K562 (cell line): ENCODE results near the gene PAIP2. TPM values are rescaled to one million over a fixed set of nuclear protein-coding genes. Genes with fewer than 3 reads are reported as not detected.

Experiments
- AFF4 ChIP-seq: sonication (generic); formaldehyde crosslinking; IDR thresholded peaks from 2 replicates; pipeline ENCODE4 v1.8.0; 2023; ENCODE audit warnings: mild to moderate bottlenecking, missing genetic modification reagents
- ATF1 ChIP-seq, 2 experiments: fragments of 450-650 bp in 1 of 2; IDR thresholded peaks; 2 replicates each; pipeline ENCODE4 v1.6.1; 2016; ENCODE audit warnings: missing compliant biosample characterization in 1 of 2, missing genetic modification characterization in 1 of 2
- CBX1 ChIP-seq: sonication (generic); IDR thresholded peaks from 2 replicates; pipeline ENCODE4 v1.6.1; 2016; ENCODE audit warnings: antibody characterized with exemption, low read depth, mild to moderate bottlenecking
- EP400 ChIP-seq: fragments of 450-650 bp; IDR thresholded peaks from 2 replicates; pipeline ENCODE4 v1.6.1; 2017; ENCODE audit warnings: antibody characterized with exemption, mild to moderate bottlenecking, moderate library complexity
- GTF2F1 ChIP-seq: IDR thresholded peaks from 2 replicates; pipeline ENCODE4 v1.6.1; 2011; ENCODE audit warnings: low read depth, low read length, improper control_type of control experiment
- HNRNPLL ChIP-seq: fragments of 200-400 bp; formaldehyde crosslinking; IDR thresholded peaks from 2 replicates; pipeline ENCODE4 v1.6.1; 2017; ENCODE audit warnings: low read length, low read depth, mild to moderate bottlenecking; ENCODE audit not compliant: poor library complexity, severe bottlenecking
- MEIS2 ChIP-seq: fragments of 450-650 bp; IDR thresholded peaks from 2 replicates; pipeline ENCODE4 v1.6.1; 2014; ENCODE audit warnings: mild to moderate bottlenecking; ENCODE audit not compliant: partially characterized antibody
- MLX ChIP-seq, 2 experiments: fragments of 450-650 bp in 1 of 2; sonication (generic) in 1 of 2; formaldehyde crosslinking; conservative IDR thresholded peaks; 2 replicates each; pipeline versions ENCODE4 v1.4.0 to v1.8.1; 2020 to 2022; ENCODE audit warnings: mild to moderate bottlenecking in 1 of 2, missing genetic modification reagents in 1 of 2
- MXI1 ChIP-seq: IDR thresholded peaks from 2 replicates; pipeline ENCODE4 v1.6.1; 2011; ENCODE audit warnings: low read depth, mild to moderate bottlenecking, improper control_type of control experiment, low read length
- MYC ChIP-seq, 2 experiments: fragments of 250-450 bp in 1 of 2; sonication (Bioruptor Pico) in 1 of 2; IDR thresholded peaks; 2 replicates each; pipeline versions ENCODE4 v1.5.1 to v1.6.1; 2012 to 2021; ENCODE audit warnings: low read depth in 2 of 2, borderline replicate concordance in 1 of 2, improper control_type of control experiment in 1 of 2, low read length in 1 of 2, mild to moderate bottlenecking in 1 of 2, moderate library complexity in 1 of 2
- NEUROD1 ChIP-seq: fragments of 150-350 bp; IDR thresholded peaks from 2 replicates; pipeline ENCODE4 v1.6.1; 2014; ENCODE audit warnings: borderline replicate concordance, low read length, low read depth; ENCODE audit not compliant: partially characterized antibody
- NFIX ChIP-seq: fragments of 250-450 bp; sonication (Bioruptor Pico); IDR thresholded peaks from 2 replicates; pipeline ENCODE4 v1.4.0; 2020; ENCODE audit warnings: low read depth, mild to moderate bottlenecking, moderate library complexity
- NR1H2 ChIP-seq: sonication (generic); formaldehyde crosslinking; IDR thresholded peaks from 2 replicates; pipeline ENCODE4 v1.4.0; 2020; ENCODE audit warnings: mild to moderate bottlenecking, missing genetic modification reagents
- PTBP1 ChIP-seq: fragments of 200-400 bp; formaldehyde crosslinking; IDR thresholded peaks from 2 replicates; pipeline ENCODE4 v1.6.1; 2017; ENCODE audit warnings: low read depth, low read length
- ZNF384 ChIP-seq: IDR thresholded peaks from 2 replicates; pipeline ENCODE4 v1.6.1; 2012; ENCODE audit warnings: low read depth, low read length, improper control_type of control experiment
- ZNF449 ChIP-seq: fragments of 250-450 bp; sonication (Bioruptor Pico); IDR thresholded peaks from 2 replicates; pipeline ENCODE4 v1.8.0; 2022; ENCODE audit warnings: moderate library complexity, mild to moderate bottlenecking, inconsistent platforms
- ZNF778 ChIP-seq: fragments of 450-650 bp; formaldehyde crosslinking; IDR thresholded peaks from 2 replicates; pipeline ENCODE4 v1.4.0; 2020; ENCODE audit warnings: mild to moderate bottlenecking, moderate library complexity
- polyA plus RNA-seq, 8 experiments: library from polyadenylated mRNA; depleted of rRNA in 4 of 8; stranded (reverse) in 5 of 8; unstranded in 3 of 8; fragments of >200 nt; fragmentation: Nextera tagmentation in 2 of 8; fragmentation: Illumina TruSeq in 1 of 8; extraction: Ambion mirVana in 2 of 8; extraction: Trizol in 1 of 8; gene quantifications; 2 replicates each; pipeline versions ENCODE4 v1.2.1 to v1.2.3, GENCODE V29; 2011 to 2014; ENCODE audit warnings: inconsistent platforms in 1 of 8, missing spikeins in 1 of 8
- total RNA-seq, 7 experiments: library from RNA; depleted of rRNA in 6 of 7; stranded (reverse); fragments of >200 nt in 6 of 7; fragmentation: Illumina TruSeq in 2 of 7; extraction: Trizol in 2 of 7; gene quantifications; 2 replicates each; pipeline versions ENCODE4 v1.2.1 to v1.2.3, GENCODE V29; 2011 to 2021; ENCODE audit warnings: low replicate concordance in 1 of 7
- TF ChIP-seq, protein P1 (sequence below): sonication (generic); formaldehyde crosslinking; IDR thresholded peaks from 2 replicates; pipeline ENCODE4 v1.8.0; 2022; ENCODE audit warnings: mild to moderate bottlenecking, missing genetic modification reagents, borderline replicate concordance

PAIP2 gene
- total and polyA plus RNA-seq, 9 of the 15 experiments (the other 6 are each of a cell fraction or from before 2014, with no cell fraction given), result 78.3 to 187 (median 128) TPM

DNA sequence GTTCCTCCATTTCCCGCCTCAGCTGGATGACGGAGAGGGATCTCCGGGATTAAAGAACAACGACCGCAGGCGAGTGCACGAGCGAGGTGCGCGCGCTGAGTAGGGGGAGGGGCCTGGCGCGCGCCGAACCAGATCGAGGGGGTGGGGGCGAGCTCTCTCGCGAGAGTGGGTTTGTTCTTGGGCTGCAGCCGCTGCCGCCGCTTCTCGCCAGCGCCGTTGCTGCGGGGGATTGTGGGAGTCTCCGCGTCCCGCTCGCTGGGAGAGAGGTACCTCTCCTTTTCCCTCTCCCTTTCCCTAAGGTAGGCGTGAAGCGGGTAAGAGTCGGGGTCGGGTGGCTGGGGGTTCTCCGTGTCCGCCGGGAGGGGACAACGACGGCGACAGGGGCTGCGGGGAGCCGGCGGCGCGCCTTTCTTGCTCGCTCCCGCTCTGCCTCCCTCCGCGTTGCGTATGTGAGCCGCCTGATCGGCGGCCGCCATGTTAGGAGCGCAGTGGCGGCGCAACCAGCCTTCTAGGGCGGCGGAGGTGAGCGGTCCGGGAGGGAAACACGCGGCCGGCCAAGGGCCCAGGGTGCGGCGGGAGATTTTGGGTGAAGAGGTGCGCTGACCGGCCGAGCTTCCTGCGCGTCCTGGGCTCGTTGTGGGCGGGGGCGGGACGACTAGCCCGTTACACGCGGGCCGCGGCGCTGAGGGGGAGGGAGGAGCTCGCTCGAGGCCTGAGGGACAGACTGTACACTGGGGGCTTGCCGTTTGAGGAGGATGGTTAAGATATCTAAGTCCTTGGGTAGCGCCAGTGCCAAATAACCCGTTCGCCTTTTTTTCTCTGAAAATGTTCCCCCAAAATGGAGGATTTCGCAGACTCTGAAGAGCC, 47.9 kb upstream of the PAIP2 start, which contains the start of gene MATR3 (continued):
- no peak for TF ChIP-seq MLX (CRISPR knock-in tag; conservative IDR thresholded peaks at IDR 0.05)
- no peak for TF ChIP-seq ZNF778
- TF ChIP-seq HNRNPLL, result peak; percentile 53
- TF ChIP-seq ATF1 (CRISPR knock-in tag; IDR thresholded peaks at IDR 0.05), result no peak
- peak; percentile 74 for TF ChIP-seq ATF1 (tag; IDR thresholded peaks at IDR 0.05)
- TF ChIP-seq AFF4 (CRISPR knock-in tag), result peak; percentile 61
- peak; percentile 22 for TF ChIP-seq NEUROD1
- peak; percentile 98 for TF ChIP-seq EP400
- no peak for TF ChIP-seq NFIX (CRISPR knock-in tag)
- no peak for TF ChIP-seq ZNF384
- peak; percentile 70; the same call in 1 of the 2 replicates for TF ChIP-seq GTF2F1
- peak; percentile 30 for TF ChIP-seq MEIS2
- no peak; the same call in 1 of the 2 replicates for TF ChIP-seq MXI1
- TF ChIP-seq MYC (IDR thresholded peaks at IDR 0.05; ENCODE audit: low read depth, low read length), result peak; percentile 80
- peak; percentile 98 for TF ChIP-seq MYC (CRISPR knock-in tag; IDR thresholded peaks at IDR 0.05; ENCODE audit: borderline replicate concordance, low read depth)
- TF ChIP-seq PTBP1, result peak; percentile 65; the same call in 1 of the 2 replicates
- TF ChIP-seq NR1H2, result no peak
- TF ChIP-seq, protein P1, sequence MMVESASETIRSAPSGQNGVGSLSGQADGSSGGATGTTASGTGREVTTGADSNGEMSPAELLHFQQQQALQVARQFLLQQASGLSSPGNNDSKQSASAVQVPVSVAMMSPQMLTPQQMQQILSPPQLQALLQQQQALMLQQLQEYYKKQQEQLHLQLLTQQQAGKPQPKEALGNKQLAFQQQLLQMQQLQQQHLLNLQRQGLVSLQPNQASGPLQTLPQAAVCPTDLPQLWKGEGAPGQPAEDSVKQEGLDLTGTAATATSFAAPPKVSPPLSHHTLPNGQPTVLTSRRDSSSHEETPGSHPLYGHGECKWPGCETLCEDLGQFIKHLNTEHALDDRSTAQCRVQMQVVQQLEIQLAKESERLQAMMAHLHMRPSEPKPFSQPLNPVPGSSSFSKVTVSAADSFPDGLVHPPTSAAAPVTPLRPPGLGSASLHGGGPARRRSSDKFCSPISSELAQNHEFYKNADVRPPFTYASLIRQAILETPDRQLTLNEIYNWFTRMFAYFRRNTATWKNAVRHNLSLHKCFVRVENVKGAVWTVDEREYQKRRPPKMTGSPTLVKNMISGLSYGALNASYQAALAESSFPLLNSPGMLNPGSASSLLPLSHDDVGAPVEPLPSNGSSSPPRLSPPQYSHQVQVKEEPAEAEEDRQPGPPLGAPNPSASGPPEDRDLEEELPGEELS (CRISPR knock-in tag), result no peak
- TF ChIP-seq CBX1, result no peak; the same call in 1 of the 2 replicates
- TF ChIP-seq ZNF449 (CRISPR knock-in tag), result no peak
